ENCODE results near the gene EFNA3. TPM values are rescaled to one million over a fixed set of nuclear protein-coding genes. Genes with fewer than 3 reads are reported as not detected.

The EFNA3 gene
- total RNA-seq, 1 experiment from 2014 or later = 15.7 TPM

GRCh38 chr1:155104605-155105534 lies 26.2 kb downstream of the EFNA3 start:
- no peaks in the 10 kb centered on the region for H3K79me2 ChIP-seq (ENCODE audit: low read length)
- no peaks in the 10 kb centered on the region for H3K36me3 ChIP-seq (ENCODE audit: insufficient read depth, low read length)
- no peak overlapping the region for H2AFZ ChIP-seq (ENCODE audit: low read length)
- no peak overlapping the region for H3K4me2 ChIP-seq (ENCODE audit: low read depth, low read length, poor library complexity, severe bottlenecking)
- no peak for DNase-seq
- H3K9me2 ChIP-seq (replicated peaks; ENCODE audit: insufficient read depth, low read length) = no peaks in the 10 kb centered on the region
- H4K20me1 ChIP-seq (ENCODE audit: insufficient read depth, low read depth, low read length) = no peaks in the 10 kb centered on the region
- no peak overlapping the region for H3K9ac ChIP-seq (ENCODE audit: low read length)
- H3K9me3 ChIP-seq (ENCODE audit: low read length) = no peaks in the 10 kb centered on the region
- no peak overlapping the region for H3K4me3 ChIP-seq (ENCODE audit: low read length)
- no peak overlapping the region for H3K27ac ChIP-seq (ENCODE audit: low read length)
- H3K4me1 ChIP-seq (ENCODE audit: low read length) = peaks cover 5% of the 10 kb centered on the region; the same call in 1 of the 2 replicates
- no peaks in the 10 kb centered on the region for H3K27me3 ChIP-seq (ENCODE audit: low read length)

GRCh38 chr1:155105604-155106011 lies 27.0 kb downstream of the EFNA3 start:
- no peaks in the 10 kb centered on the region for H3K79me2 ChIP-seq (ENCODE audit: low read length)
- H4K20me1 ChIP-seq (ENCODE audit: insufficient read depth, low read depth, low read length) = no peaks in the 10 kb centered on the region
- H3K36me3 ChIP-seq (ENCODE audit: insufficient read depth, low read length) = no peaks in the 10 kb centered on the region
- H3K9me3 ChIP-seq (ENCODE audit: low read length) = no peaks in the 10 kb centered on the region
- H3K27ac ChIP-seq (ENCODE audit: low read length) = no peak overlapping the region
- no peak overlapping the region for H3K9ac ChIP-seq (ENCODE audit: low read length)
- H3K4me1 ChIP-seq (ENCODE audit: low read length) = peaks cover 5% of the 10 kb centered on the region; the same call in 1 of the 2 replicates
- no peaks in the 10 kb centered on the region for H3K9me2 ChIP-seq (replicated peaks; ENCODE audit: insufficient read depth, low read length)
- no peak for DNase-seq
- no peaks in the 10 kb centered on the region for H3K27me3 ChIP-seq (ENCODE audit: low read length)
- no peak overlapping the region for H2AFZ ChIP-seq (ENCODE audit: low read length)
- H3K4me3 ChIP-seq (ENCODE audit: low read length) = no peak overlapping the region
- H3K4me2 ChIP-seq (ENCODE audit: low read depth, low read length, poor library complexity, severe bottlenecking) = no peak overlapping the region

DNA sequence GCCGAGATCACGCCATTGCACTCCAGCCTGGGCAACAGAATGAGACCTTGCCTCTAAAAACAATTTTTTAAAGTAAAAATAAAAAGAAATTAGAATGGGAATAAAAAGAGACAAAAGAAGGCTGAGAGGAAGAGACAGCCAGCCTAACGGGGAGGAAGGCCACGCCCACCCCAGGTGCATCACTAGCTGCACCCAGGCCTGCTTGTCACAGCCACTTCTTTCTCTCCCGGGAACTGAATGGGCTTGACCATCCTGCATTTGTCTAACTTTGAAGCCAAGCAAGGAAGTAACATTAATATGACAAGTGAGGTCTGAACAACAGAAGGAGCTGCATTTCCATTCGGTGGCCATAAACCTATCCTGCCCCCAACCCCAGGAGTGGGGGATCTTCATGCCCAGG lies 28.2 kb downstream of the EFNA3 start:
- Histone ChIP-seq H3K27ac (ENCODE audit: low read length) (no peak overlapping the region), H3K9me3 (ENCODE audit: low read length) (no peaks in the 10 kb centered on the region), H3K27me3 (ENCODE audit: low read length) (no peaks in the 10 kb centered on the region), H2AFZ (ENCODE audit: low read length) (no peak overlapping the region), H3K4me3 (ENCODE audit: low read length) (no peak overlapping the region), H3K4me1 (ENCODE audit: low read length) (peaks cover 5% of the 10 kb centered on the region; the same call in 1 of the 2 replicates), H3K79me2 (ENCODE audit: low read length) (no peaks in the 10 kb centered on the region), H3K4me2 (ENCODE audit: low read depth, low read length, poor library complexity, severe bottlenecking) (no peak overlapping the region), H3K9me2 (replicated peaks; ENCODE audit: insufficient read depth, low read length) (no peaks in the 10 kb centered on the region), H4K20me1 (ENCODE audit: insufficient read depth, low read depth, low read length) (no peaks in the 10 kb centered on the region), H3K36me3 (ENCODE audit: insufficient read depth, low read length) (no peaks in the 10 kb centered on the region), H3K9ac (ENCODE audit: low read length) (no peak overlapping the region)
- no peak for DNase-seq

DNA sequence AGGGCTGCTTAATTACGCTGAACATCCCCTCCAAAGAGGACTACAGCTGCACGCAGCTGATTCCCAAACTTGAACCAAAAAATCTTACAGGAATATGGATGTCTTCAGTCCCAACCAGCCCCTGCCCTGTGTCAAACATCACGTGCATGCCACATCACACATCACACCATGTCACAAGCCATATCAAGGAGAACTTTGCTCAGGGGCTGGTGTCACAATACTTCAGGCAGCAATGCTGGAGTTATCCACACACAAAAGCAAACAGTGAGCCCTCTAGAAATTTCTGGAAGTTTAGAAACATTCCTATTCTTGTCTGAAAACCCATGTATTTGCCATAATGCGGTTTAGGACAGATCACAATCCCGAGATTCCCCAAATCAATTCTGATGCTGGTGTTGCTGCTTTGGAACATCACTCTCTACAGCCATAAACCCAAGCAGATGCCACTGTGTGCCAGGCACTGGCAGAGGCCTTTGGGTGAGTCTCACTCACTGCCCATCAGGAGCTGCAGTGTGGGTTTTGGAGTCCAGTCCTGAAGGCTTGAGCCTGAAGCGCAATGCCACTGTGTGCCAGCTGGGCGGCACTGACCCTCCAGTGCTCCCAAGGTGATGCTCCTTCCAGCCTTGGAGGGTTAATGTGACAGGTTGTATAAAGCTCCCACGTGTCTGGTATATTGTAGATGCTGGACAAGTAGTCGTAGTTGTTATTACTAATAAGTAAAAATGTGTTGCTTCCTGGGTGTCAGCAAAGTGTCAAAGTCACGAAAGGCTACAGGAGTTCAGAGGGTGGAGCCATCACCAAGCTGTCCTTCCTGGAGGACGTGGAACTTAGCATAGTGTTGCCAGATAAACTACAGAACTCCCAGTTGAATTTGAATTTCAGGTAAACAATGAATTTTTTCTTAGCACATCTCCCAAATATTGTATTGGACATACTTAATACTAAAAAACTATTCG lies 28.9 kb downstream of the EFNA3 start:
- no peaks in the 10 kb centered on the region for H4K20me1 ChIP-seq (ENCODE audit: insufficient read depth, low read depth, low read length)

GRCh38 chr1:155108296-155108695 lies 29.7 kb downstream of the EFNA3 start:
- Histone ChIP-seq H3K4me1 (ENCODE audit: low read length) (peaks cover 3% of the 10 kb centered on the region; the same call in 1 of the 2 replicates), H3K79me2 (ENCODE audit: low read length) (no peaks in the 10 kb centered on the region), H3K9me2 (replicated peaks; ENCODE audit: insufficient read depth, low read length) (no peaks in the 10 kb centered on the region), H3K9ac (ENCODE audit: low read length) (no peak overlapping the region), H3K27me3 (ENCODE audit: low read length) (no peaks in the 10 kb centered on the region), H2AFZ (ENCODE audit: low read length) (no peak overlapping the region), H3K4me2 (ENCODE audit: low read depth, low read length, poor library complexity, severe bottlenecking) (no peak overlapping the region), H4K20me1 (ENCODE audit: insufficient read depth, low read depth, low read length) (no peaks in the 10 kb centered on the region), H3K36me3 (ENCODE audit: insufficient read depth, low read length) (no peaks in the 10 kb centered on the region), H3K9me3 (ENCODE audit: low read length) (no peaks in the 10 kb centered on the region), H3K27ac (ENCODE audit: low read length) (no peak overlapping the region), H3K4me3 (ENCODE audit: low read length) (no peak overlapping the region)
- DNase-seq = no peak

More for the DNA sequence above, 28.9 kb downstream of the EFNA3 start:
- Histone ChIP-seq H3K27ac (ENCODE audit: low read length) (no peak overlapping the region), H3K36me3 (ENCODE audit: insufficient read depth, low read length) (no peaks in the 10 kb centered on the region), H3K9me2 (replicated peaks; ENCODE audit: insufficient read depth, low read length) (no peaks in the 10 kb centered on the region), H3K9ac (ENCODE audit: low read length) (no peak overlapping the region), H3K4me1 (ENCODE audit: low read length) (peaks cover 3% of the 10 kb centered on the region; the same call in 1 of the 2 replicates), H2AFZ (ENCODE audit: low read length) (no peak overlapping the region), H3K9me3 (ENCODE audit: low read length) (no peaks in the 10 kb centered on the region), H3K4me2 (ENCODE audit: low read depth, low read length, poor library complexity, severe bottlenecking) (no peak overlapping the region), H3K4me3 (ENCODE audit: low read length) (no peak overlapping the region), H3K27me3 (ENCODE audit: low read length) (no peaks in the 10 kb centered on the region), H3K79me2 (ENCODE audit: low read length) (no peaks in the 10 kb centered on the region)
- no peak for DNase-seq

- Histone ChIP-seq H3K4me1 (ENCODE audit: low read length) (peaks cover 3% of the 10 kb centered on the region; the same call in 1 of the 2 replicates), H3K9ac (ENCODE audit: low read length) (no peak overlapping the region), H3K27me3 (ENCODE audit: low read length) (no peaks in the 10 kb centered on the region)
These were observed 31.7 kb downstream of the EFNA3 start for GRCh38 chr1:155110381-155110780.

DNA sequence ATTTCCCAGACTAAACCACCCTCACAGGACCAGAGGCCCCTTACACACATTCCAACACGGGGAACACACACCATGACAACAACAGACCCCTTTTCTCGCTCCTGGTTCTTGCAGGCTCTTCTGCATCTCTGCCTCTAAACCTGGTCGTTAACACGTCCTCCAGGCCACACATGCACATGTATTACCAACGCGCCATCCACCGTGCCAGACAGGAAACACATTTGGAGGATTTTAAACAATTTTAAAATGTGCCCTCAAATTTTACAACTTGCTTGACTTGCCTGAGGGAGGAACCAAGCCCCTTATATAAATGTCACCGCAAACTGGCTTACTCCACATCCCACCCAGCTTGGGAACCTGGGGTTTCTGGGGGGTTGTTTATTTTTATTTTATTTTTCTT lies 32.2 kb downstream of the EFNA3 start:
- Histone ChIP-seq H3K79me2 (ENCODE audit: low read length) (no peaks in the 10 kb centered on the region), H3K27ac (ENCODE audit: low read length) (no peak overlapping the region), H3K36me3 (ENCODE audit: insufficient read depth, low read length) (no peaks in the 10 kb centered on the region), H4K20me1 (ENCODE audit: insufficient read depth, low read depth, low read length) (no peaks in the 10 kb centered on the region), H2AFZ (ENCODE audit: low read length) (no peak overlapping the region), H3K4me2 (ENCODE audit: low read depth, low read length, poor library complexity, severe bottlenecking) (no peak overlapping the region), H3K9me3 (ENCODE audit: low read length) (no peaks in the 10 kb centered on the region), H3K27me3 (ENCODE audit: low read length) (no peaks in the 10 kb centered on the region), H3K9ac (ENCODE audit: low read length) (no peak overlapping the region), H3K4me3 (ENCODE audit: low read length) (no peak overlapping the region), H3K9me2 (replicated peaks; ENCODE audit: insufficient read depth, low read length) (no peaks in the 10 kb centered on the region), H3K4me1 (ENCODE audit: low read length) (peaks cover 3% of the 10 kb centered on the region; the same call in 1 of the 2 replicates)
- DNase-seq = no peak

More at GRCh38 chr1:155110381-155110780, 31.7 kb downstream of the EFNA3 start:
- no peak overlapping the region for H3K4me3 ChIP-seq (ENCODE audit: low read length)
- no peaks in the 10 kb centered on the region for H3K79me2 ChIP-seq (ENCODE audit: low read length)
- no peak for DNase-seq
- no peak overlapping the region for H3K27ac ChIP-seq (ENCODE audit: low read length)
- no peak overlapping the region for H3K4me2 ChIP-seq (ENCODE audit: low read depth, low read length, poor library complexity, severe bottlenecking)
- H4K20me1 ChIP-seq (ENCODE audit: insufficient read depth, low read depth, low read length) = no peaks in the 10 kb centered on the region
- H3K36me3 ChIP-seq (ENCODE audit: insufficient read depth, low read length) = no peaks in the 10 kb centered on the region
- no peak overlapping the region for H2AFZ ChIP-seq (ENCODE audit: low read length)
- no peaks in the 10 kb centered on the region for H3K9me3 ChIP-seq (ENCODE audit: low read length)
- H3K9me2 ChIP-seq (replicated peaks; ENCODE audit: insufficient read depth, low read length) = no peaks in the 10 kb centered on the region

All from Karpas-422 (cell line).